Activated CD4-positive, alpha-beta memory T cell treated with anti-CD3 and anti-CD28 coated beads for 36 hours (primary cell): Measurements from ENCODE around the gene PACRG. TPM values are rescaled to one million over a fixed set of nuclear protein-coding genes. Genes with fewer than 3 reads are reported as not detected.

ENCODE experiments used
- CTCF ChIA-PET: fragments of 350-600 bp; sonication (Branson Sonifier 250); formaldehyde crosslinking; loops from one replicate; lab custom pipeline; 2021; ENCODE audit warnings: antibody characterized with exemption, inconsistent platforms; lab: Charles Lee
- POLR2A ChIA-PET: fragments of 350-600 bp; sonication (Branson Sonifier 250); formaldehyde crosslinking; loops from one replicate; lab custom pipeline; 2021; ENCODE audit warnings: antibody characterized with exemption; lab: Charles Lee
- DNase-seq: peaks from one replicate; pipeline ENCODE4 v3.0.0-alpha.2; 2020
- H3K27ac Mint-ChIP-seq: one replicate; pipeline ENCODE4 v1.8.0; 2021; ENCODE audit warnings: mixed read lengths
- H3K27me3 Mint-ChIP-seq: one replicate; pipeline ENCODE4 v1.8.0; 2021; ENCODE audit warnings: mixed read lengths
- H3K36me3 Mint-ChIP-seq: one replicate; pipeline ENCODE4 v1.8.0; 2021; ENCODE audit warnings: mixed read lengths
- H3K4me1 Mint-ChIP-seq: one replicate; pipeline ENCODE4 v1.8.0; 2021; ENCODE audit warnings: low read depth, mixed read lengths
- H3K4me3 Mint-ChIP-seq: one replicate; pipeline ENCODE4 v1.8.0; 2021; ENCODE audit warnings: mild to moderate bottlenecking, mixed read lengths
- H3K9me3 Mint-ChIP-seq: one replicate; pipeline ENCODE4 v1.8.0; 2021; ENCODE audit warnings: mixed read lengths
- intact Hi-C: fragments of 100-400 bp; cut with micrococcal nuclease; formaldehyde crosslinking; loops from one replicate; pipeline ENCODE4 v1.15.1; 2023
- total RNA-seq, 2 experiments: library from RNA; stranded (reverse); gene quantifications; one replicate each; pipeline ENCODE4 v1.2.3, GENCODE V29; 2021

PACRG gene
- total RNA-seq, 2 experiments from 2014 or later: not detected

- Mint-ChIP-seq H3K36me3 (no peaks in the 10 kb centered on the region), H3K27ac (no peak overlapping the region), H3K27me3 (peaks cover 1% of the 10 kb centered on the region), H3K4me3 (no peak overlapping the region), H3K9me3 (no peaks in the 10 kb centered on the region), H3K4me1 (no peaks in the 10 kb centered on the region)
- POLR2A ChIA-PET: no interaction called here
- intact Hi-C loops: no loop called here
- CTCF ChIA-PET: no interaction called here
- no peak for DNase-seq
Measured at GRCh38 chr6:162854734-162855191, 127.0 kb downstream of the PACRG start.

GRCh38 chr6:162856885-162857284, 129.1 kb downstream of the PACRG start:
- no peaks in the 10 kb centered on the region for H3K4me1 Mint-ChIP-seq
- POLR2A ChIA-PET: no interaction called here

GRCh38 chr6:162857326-162857725, 129.6 kb downstream of the PACRG start:
- H3K9me3 Mint-ChIP-seq: no peaks in the 10 kb centered on the region
- H3K27me3 Mint-ChIP-seq: no peaks in the 10 kb centered on the region
- ChIA-PET CTCF (no interaction called here), POLR2A (no interaction called here)
- no peak overlapping the region for H3K27ac Mint-ChIP-seq
- no peaks in the 10 kb centered on the region for H3K36me3 Mint-ChIP-seq
- DNase-seq: no peak
- intact Hi-C loops: no loop called here
- no peaks in the 10 kb centered on the region for H3K4me1 Mint-ChIP-seq
- H3K4me3 Mint-ChIP-seq: no peak overlapping the region

More at GRCh38 chr6:162856885-162857284, 129.1 kb downstream of the PACRG start:
- Mint-ChIP-seq H3K4me3 (no peak overlapping the region), H3K9me3 (no peaks in the 10 kb centered on the region), H3K27ac (no peak overlapping the region), H3K27me3 (no peaks in the 10 kb centered on the region), H3K36me3 (no peaks in the 10 kb centered on the region)
- intact Hi-C loops: no loop called here
- CTCF ChIA-PET: no interaction called here
- DNase-seq: no peak

DNA sequence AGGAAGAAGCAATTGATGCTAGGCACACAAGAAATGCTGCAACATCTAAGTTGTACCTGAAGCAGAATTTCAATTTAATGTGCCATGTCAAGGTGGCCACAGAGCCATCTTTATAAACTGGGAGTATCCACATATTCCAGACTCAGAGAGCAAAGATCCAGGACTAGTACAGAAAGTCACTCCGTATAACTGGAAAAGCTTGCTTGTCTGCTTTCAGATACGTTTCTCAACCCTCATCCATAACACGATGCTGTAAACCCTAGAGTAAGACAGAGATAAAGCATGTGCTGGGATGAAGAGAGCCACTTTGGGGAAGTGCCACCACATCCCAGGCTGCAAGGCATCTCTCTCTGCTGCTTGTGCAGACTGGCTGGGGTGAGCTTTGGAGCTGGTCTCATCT, 134.7 kb downstream of the PACRG start:
- Mint-ChIP-seq H3K27me3 (no peaks in the 10 kb centered on the region), H3K27ac (no peak overlapping the region), H3K4me1 (no peaks in the 10 kb centered on the region), H3K4me3 (no peak overlapping the region), H3K36me3 (no peaks in the 10 kb centered on the region), H3K9me3 (no peaks in the 10 kb centered on the region)
- DNase-seq: no peak
- intact Hi-C loops: no loop called here
- ChIA-PET POLR2A (interaction anchor here (0.5 kb wide), 1 partner anchor 225 kb away, joined by 6 read pairs; no protein-coding TSS in a partner anchor), CTCF (no interaction called here)

DNA sequence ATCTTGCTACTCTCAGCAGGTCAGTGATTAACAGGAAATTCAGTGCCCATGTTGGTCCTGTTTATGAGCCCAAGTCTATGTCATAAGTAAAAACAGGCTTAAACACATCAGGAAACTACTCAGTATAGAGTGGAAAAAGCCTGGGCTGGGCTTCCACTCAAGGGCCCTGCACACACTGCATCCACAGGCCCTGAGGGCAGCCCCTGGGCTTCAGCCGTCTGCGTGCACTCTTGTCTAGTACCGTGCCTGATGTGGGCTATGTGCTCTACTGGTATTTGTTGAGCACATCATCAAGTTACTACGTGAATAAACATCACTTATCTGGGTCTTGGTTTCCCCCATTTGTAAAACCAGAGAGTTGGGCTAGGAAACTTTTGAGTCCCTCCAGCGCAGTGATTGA, 135.2 kb downstream of the PACRG start:
- Mint-ChIP-seq H3K27ac (no peak overlapping the region), H3K9me3 (no peaks in the 10 kb centered on the region), H3K4me3 (no peak overlapping the region), H3K36me3 (no peaks in the 10 kb centered on the region), H3K27me3 (no peaks in the 10 kb centered on the region), H3K4me1 (no peaks in the 10 kb centered on the region)
- ChIA-PET POLR2A (no interaction called here), CTCF (no interaction called here)
- no peak for DNase-seq
- intact Hi-C loops: no loop called here

DNA sequence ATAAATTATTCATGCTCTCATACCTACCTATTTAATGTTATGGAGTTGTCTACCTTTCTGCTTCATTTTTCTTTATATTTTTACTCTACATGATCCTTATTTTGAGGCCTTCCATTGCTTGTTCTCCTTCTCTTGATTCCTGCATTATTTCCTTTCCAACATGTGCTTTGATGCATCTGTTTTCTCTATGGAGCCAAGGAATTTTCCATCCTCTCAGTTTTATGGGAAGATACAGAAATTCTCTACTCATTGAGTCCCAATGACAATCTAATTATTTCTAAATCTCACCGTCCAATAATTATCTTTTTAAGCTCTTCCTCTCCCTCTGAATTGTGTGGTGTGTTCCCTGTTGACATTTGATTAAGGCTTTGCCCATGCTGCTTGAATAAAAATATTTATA, 136.0 kb downstream of the PACRG start:
- Mint-ChIP-seq H3K9me3 (no peaks in the 10 kb centered on the region), H3K27ac (no peak overlapping the region), H3K36me3 (no peaks in the 10 kb centered on the region), H3K4me1 (no peaks in the 10 kb centered on the region), H3K4me3 (no peak overlapping the region), H3K27me3 (no peaks in the 10 kb centered on the region)
- ChIA-PET POLR2A (no interaction called here), CTCF (no interaction called here)
- intact Hi-C loops: no loop called here
- DNase-seq: no peak

DNA sequence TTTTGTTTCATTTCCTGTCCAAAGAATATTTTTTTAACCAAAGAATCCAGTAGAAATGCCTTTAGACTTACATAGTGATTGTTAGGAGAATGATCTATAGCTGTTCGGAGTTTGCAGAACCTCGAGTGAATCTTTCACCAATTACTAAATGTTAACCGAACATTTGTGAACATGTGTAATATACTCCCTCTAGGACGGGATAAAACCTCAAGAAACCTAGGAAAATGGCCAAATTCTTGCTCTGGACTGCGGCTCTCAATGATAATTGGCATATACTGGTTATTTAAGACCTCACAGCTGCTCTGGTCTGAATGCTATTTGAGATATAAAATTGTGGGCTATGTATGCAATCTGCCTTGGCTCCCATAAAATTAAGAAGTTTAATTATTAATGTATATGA, 137.1 kb downstream of the PACRG start:
- POLR2A ChIA-PET: interaction anchor here (0.7 kb wide), 1 partner anchor 739 kb away, joined by 3 read pairs; no protein-coding TSS in a partner anchor
- no peak for DNase-seq
- H3K9me3 Mint-ChIP-seq: no peaks in the 10 kb centered on the region
- H3K36me3 Mint-ChIP-seq: no peaks in the 10 kb centered on the region
- H3K27ac Mint-ChIP-seq: no peak overlapping the region
- no peaks in the 10 kb centered on the region for H3K27me3 Mint-ChIP-seq
- no peak overlapping the region for H3K4me3 Mint-ChIP-seq
- H3K4me1 Mint-ChIP-seq: no peaks in the 10 kb centered on the region
- CTCF ChIA-PET: no interaction called here
- intact Hi-C loops: no loop called here

- no peaks in the 10 kb centered on the region for H3K9me3 Mint-ChIP-seq
- POLR2A ChIA-PET: no interaction called here
- intact Hi-C loops: no loop called here
- no peak overlapping the region for H3K27ac Mint-ChIP-seq
- H3K4me3 Mint-ChIP-seq: no peak overlapping the region
- H3K27me3 Mint-ChIP-seq: no peaks in the 10 kb centered on the region
- CTCF ChIA-PET: no interaction called here
- no peaks in the 10 kb centered on the region for H3K4me1 Mint-ChIP-seq
- H3K36me3 Mint-ChIP-seq: no peaks in the 10 kb centered on the region
- DNase-seq: no peak
Measured at GRCh38 chr6:162866656-162867055, 138.9 kb downstream of the PACRG start.

DNA sequence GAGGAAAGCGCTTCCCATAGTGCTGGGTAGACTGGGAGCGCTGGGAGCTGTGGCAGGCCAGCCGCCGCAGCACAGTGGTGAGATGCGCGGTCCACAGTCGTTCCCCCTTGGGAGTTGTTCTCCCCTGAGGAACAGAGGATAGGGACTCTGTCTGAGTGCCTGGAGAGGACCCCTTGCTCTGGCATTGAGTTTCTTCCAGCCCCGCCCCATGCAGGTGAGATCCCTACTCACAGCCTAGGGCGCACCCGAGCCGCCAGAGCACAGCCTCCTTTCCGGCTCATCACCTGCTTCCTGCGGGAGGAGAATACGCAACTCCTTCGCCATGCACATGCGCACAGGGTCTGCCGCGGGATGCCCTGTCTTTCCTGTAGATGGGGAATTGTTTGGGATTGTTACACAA, 140.6 kb downstream of the PACRG start:
- no peak overlapping the region for H3K4me3 Mint-ChIP-seq
- intact Hi-C loops: no loop called here
- CTCF ChIA-PET: no interaction called here
- no peaks in the 10 kb centered on the region for H3K36me3 Mint-ChIP-seq
- DNase-seq: no peak
- H3K27ac Mint-ChIP-seq: no peak overlapping the region
- no peaks in the 10 kb centered on the region for H3K27me3 Mint-ChIP-seq
- POLR2A ChIA-PET: no interaction called here
- H3K9me3 Mint-ChIP-seq: no peaks in the 10 kb centered on the region
- H3K4me1 Mint-ChIP-seq: no peaks in the 10 kb centered on the region

DNA sequence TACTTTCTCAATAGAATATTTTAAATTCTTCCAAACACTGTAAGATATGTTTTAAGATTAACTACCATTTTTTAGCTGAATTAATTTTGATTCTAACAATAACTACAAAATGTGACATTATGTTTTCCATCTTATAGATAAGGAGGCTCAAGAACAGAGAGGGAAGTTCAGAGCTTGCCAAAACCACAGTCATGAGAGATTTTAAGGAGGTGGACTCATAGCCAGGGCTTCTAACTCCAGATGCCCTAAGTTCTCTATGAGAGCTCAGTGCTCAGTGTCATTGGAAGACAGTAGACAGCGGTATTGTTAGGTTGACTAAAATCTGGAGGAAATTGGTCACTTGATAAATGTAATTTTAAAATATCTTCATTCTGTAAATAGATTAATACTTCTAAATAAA, 144.2 kb downstream of the PACRG start:
- intact Hi-C loops: no loop called here
- no peak for DNase-seq

DNA sequence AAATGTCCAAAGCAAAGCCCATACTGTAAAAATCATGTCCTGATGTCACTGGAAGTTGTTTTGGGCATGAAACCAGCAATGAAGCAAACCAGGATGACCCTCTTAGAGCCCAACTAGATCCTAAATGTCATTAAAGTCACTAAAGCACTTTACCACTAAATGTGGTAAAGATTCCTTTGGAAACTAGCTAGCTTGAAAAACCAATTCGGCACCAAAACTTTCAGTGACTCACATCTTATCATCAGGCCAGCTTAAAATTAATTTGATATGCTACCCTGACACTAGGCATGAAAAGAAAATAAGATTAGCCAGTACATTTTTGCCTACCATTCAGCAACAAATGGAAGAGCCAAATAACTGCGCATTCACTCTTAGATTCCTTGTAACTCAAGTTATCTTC, 145.8 kb downstream of the PACRG start:
- no peak overlapping the region for H3K27ac Mint-ChIP-seq
- intact Hi-C loops: no loop called here
- H3K9me3 Mint-ChIP-seq: no peaks in the 10 kb centered on the region
- H3K27me3 Mint-ChIP-seq: no peaks in the 10 kb centered on the region
- H3K36me3 Mint-ChIP-seq: no peaks in the 10 kb centered on the region
- CTCF ChIA-PET: no interaction called here
- H3K4me3 Mint-ChIP-seq: no peak overlapping the region
- DNase-seq: no peak
- no peaks in the 10 kb centered on the region for H3K4me1 Mint-ChIP-seq
- POLR2A ChIA-PET: no interaction called here

More for the DNA sequence above, 144.2 kb downstream of the PACRG start:
- Mint-ChIP-seq H3K27ac (no peak overlapping the region), H3K27me3 (no peaks in the 10 kb centered on the region), H3K4me3 (no peak overlapping the region), H3K36me3 (no peaks in the 10 kb centered on the region), H3K4me1 (no peaks in the 10 kb centered on the region), H3K9me3 (no peaks in the 10 kb centered on the region)
- POLR2A ChIA-PET: no interaction called here
- CTCF ChIA-PET: no interaction called here

DNA sequence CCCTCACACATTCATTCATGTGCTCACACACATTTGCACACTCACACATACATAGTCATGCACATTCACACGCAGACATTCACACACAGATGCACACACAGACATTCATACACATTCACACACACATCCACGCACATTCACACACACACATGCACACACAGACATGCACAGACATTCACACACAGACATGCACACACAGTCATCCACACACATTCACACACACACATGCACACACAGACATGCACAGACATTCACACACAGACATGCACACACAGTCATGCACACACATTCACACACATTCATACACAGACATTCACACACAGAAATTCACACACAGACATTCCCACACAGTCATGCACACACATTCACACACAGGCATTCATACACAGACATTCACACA, 147.3 kb downstream of the PACRG start:
- H3K27ac Mint-ChIP-seq: no peak overlapping the region
- POLR2A ChIA-PET: no interaction called here
- no peaks in the 10 kb centered on the region for H3K27me3 Mint-ChIP-seq
- H3K4me3 Mint-ChIP-seq: no peak overlapping the region
- DNase-seq: no peak
- CTCF ChIA-PET: no interaction called here
- intact Hi-C loops: no loop called here
- H3K36me3 Mint-ChIP-seq: no peaks in the 10 kb centered on the region
- H3K4me1 Mint-ChIP-seq: no peaks in the 10 kb centered on the region
- no peaks in the 10 kb centered on the region for H3K9me3 Mint-ChIP-seq

DNA sequence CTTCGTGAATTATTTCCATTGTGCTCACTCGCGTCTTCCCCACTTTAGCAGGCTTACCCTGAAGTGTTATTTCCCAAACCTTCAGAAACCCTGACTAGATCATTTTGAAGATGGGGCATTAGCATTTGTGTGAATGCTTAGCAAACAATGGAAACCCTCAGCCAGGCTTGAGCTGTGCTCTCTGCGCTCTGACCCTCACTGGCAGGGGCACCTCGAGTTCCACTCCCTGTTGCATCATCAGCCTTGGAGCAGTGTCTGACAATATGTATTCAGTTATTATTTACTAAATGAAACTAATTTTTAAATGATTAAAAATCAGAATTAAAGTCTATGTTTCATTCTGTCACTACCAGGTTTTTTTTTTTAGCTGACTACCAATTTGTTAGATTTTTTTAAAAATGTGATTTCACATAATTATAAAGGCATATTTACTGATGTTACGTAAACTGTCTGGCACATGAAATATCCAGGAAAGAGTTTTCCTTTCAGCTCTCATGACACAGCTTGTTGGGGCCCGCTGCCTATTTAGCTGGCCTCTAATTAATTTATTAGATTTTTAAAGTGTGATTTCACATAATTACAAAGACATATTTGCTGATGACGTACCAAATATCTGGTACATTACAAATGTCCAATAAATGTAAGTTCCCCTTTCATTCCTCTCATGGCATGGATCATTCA, 155.2 kb downstream of the PACRG start:
- no peaks in the 10 kb centered on the region for H3K27me3 Mint-ChIP-seq
- no peaks in the 10 kb centered on the region for H3K9me3 Mint-ChIP-seq
- H3K36me3 Mint-ChIP-seq: no peaks in the 10 kb centered on the region
- ChIA-PET CTCF (no interaction called here), POLR2A (no interaction called here)
- intact Hi-C loops: no loop called here
- no peak overlapping the region for H3K27ac Mint-ChIP-seq
- no peaks in the 10 kb centered on the region for H3K4me1 Mint-ChIP-seq
- no peak overlapping the region for H3K4me3 Mint-ChIP-seq
- no peak for DNase-seq
